GM19372 (cell line): ENCODE data around the gene ACOT12.
"Not testable (repeated sequence)": the region's sequence is repeated elsewhere in the genome, so short reads cannot be mapped to it uniquely, and the experiment has no call there.

Experiments used
- ATAC-seq: cut with Tn5 transposase; IDR thresholded peaks from one replicate; pipeline ENCODE4 v1.9.1; 2021; ENCODE audit warnings: mild to moderate bottlenecking, low read depth, moderate library complexity; ENCODE audit not compliant: unreplicated experiment

ACOT12 gene

GRCh38 chr5:81345411-81346003 lies 48.4 kb downstream of the ACOT12 start:
- no peak for ATAC-seq

- ATAC-seq, result no peak
Measured at GRCh38 chr5:81344736-81345135, 49.2 kb downstream of the ACOT12 start.

GRCh38 chr5:81338213-81338612 lies 55.7 kb downstream of the ACOT12 start:
- not testable (repeated sequence) for ATAC-seq

GRCh38 chr5:81337803-81338202 lies 56.1 kb downstream of the ACOT12 start:
- no peak for ATAC-seq

GRCh38 chr5:81336556-81336955 lies 57.4 kb downstream of the ACOT12 start:
- no peak for ATAC-seq

- no peak for ATAC-seq
Measured at GRCh38 chr5:81335946-81336345, 58.0 kb downstream of the ACOT12 start.

GRCh38 chr5:81334304-81335061 lies 59.5 kb downstream of the ACOT12 start:
- ATAC-seq, result no peak

GRCh38 chr5:81326554-81326953 lies 67.4 kb downstream of the ACOT12 start:
- ATAC-seq, result no peak

- ATAC-seq, result no peak
Measured at GRCh38 chr5:81317536-81317935, 76.4 kb downstream of the ACOT12 start.

- ATAC-seq, result no peak
Measured at GRCh38 chr5:81316571-81316970, 77.4 kb downstream of the ACOT12 start.

GRCh38 chr5:81315830-81316229 lies 78.1 kb downstream of the ACOT12 start:
- no peak for ATAC-seq

GRCh38 chr5:81315336-81315735 lies 78.6 kb downstream of the ACOT12 start:
- no peak for ATAC-seq

- ATAC-seq, result no peak
Measured at GRCh38 chr5:81314581-81314980, 79.4 kb downstream of the ACOT12 start.

GRCh38 chr5:81313686-81314085 lies 80.2 kb downstream of the ACOT12 start:
- ATAC-seq, result no peak

GRCh38 chr5:81313278-81313677 lies 80.7 kb downstream of the ACOT12 start:
- ATAC-seq, result no peak

- ATAC-seq, result no peak
Measured at GRCh38 chr5:81310402-81311063, 83.4 kb downstream of the ACOT12 start.

GRCh38 chr5:81308836-81309235 lies 85.1 kb downstream of the ACOT12 start:
- no peak for ATAC-seq

- ATAC-seq, result no peak
Measured at GRCh38 chr5:81305785-81306184, 88.1 kb downstream of the ACOT12 start.

- no peak for ATAC-seq
Measured at GRCh38 chr5:81303563-81303962, 90.4 kb downstream of the ACOT12 start.

- no peak for ATAC-seq
Measured at GRCh38 chr5:81302596-81302995, 91.3 kb downstream of the ACOT12 start.

GRCh38 chr5:81301271-81302015 lies 92.5 kb downstream of the ACOT12 start, which contains the start of gene ZCCHC9:
ZCCHC9 (plus strand) TSS chr5:81301587; CDS start chr5:81304758, 3,171 bp downstream.
- ATAC-seq, result peak; percentile 96
